ENCODE measurements around the gene HLX.

DNA sequence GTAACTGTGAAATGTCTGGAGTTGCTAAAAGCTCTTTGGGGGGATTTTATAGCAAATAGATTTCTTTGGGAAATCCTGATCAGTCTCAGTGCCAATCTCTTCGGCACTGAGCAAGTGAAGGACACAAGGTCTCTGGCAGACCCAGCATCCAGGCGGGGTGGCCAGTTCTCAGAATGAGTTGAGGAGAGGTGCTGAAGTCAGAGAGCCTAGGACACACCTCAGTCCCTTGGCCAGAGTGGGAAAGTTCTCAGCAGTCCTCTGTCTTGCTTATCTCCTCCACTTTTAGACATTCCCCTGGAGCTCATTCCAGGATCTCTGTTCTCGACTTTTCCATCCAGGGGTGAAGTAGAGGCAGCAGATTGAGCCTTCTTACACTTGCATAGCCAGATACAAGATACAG lies 6.7 kb downstream of the HLX start:
- TF ChIP-seq, protein P1, sequence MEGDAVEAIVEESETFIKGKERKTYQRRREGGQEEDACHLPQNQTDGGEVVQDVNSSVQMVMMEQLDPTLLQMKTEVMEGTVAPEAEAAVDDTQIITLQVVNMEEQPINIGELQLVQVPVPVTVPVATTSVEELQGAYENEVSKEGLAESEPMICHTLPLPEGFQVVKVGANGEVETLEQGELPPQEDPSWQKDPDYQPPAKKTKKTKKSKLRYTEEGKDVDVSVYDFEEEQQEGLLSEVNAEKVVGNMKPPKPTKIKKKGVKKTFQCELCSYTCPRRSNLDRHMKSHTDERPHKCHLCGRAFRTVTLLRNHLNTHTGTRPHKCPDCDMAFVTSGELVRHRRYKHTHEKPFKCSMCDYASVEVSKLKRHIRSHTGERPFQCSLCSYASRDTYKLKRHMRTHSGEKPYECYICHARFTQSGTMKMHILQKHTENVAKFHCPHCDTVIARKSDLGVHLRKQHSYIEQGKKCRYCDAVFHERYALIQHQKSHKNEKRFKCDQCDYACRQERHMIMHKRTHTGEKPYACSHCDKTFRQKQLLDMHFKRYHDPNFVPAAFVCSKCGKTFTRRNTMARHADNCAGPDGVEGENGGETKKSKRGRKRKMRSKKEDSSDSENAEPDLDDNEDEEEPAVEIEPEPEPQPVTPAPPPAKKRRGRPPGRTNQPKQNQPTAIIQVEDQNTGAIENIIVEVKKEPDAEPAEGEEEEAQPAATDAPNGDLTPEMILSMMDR (conservative IDR thresholded peaks at IDR 0.05 in 1 of 2, IDR thresholded peaks at IDR 0.05 in 1 of 2; ENCODE audit: extremely low read depth in 1 of 2, insufficient read depth in 1 of 2, low read depth in 1 of 2, low read length in 2 of 2): no peak
- TF ChIP-seq EZH2 (IDR thresholded peaks at IDR 0.05; ENCODE audit: borderline replicate concordance, low read length): no peak
